Spleen (tissue), 7 donors: ENCODE measurements around the gene KIF23.

Source experiments
- CTCF ChIP-seq, 11 experiments: fragments of 200-600 bp in 7 of 11; fragments of 450-650 bp in 4 of 11; sonication (generic) in 4 of 11; IDR thresholded peaks in 8 of 11; conservative IDR thresholded peaks in 3 of 11; 1 replicate in 7 of 11; 2 replicates in 4 of 11; pipeline versions ENCODE4 v1.4.0 to v1.8.0; 2016 to 2021; ENCODE audit warnings: antibody characterized with exemption in 11 of 11, inconsistent platforms in 4 of 11, mild to moderate bottlenecking in 1 of 11
- POLR2A ChIP-seq, 3 donors: fragments of 450-650 bp; IDR thresholded peaks; one replicate each; pipeline ENCODE4 v1.5.1; 2017; ENCODE audit warnings: antibody characterized with exemption in 3 of 3, mild to moderate bottlenecking in 1 of 3
- POLR2AphosphoS5 ChIP-seq, 3 donors: sonication (generic); formaldehyde crosslinking; IDR thresholded peaks; one replicate each; pipeline ENCODE4 v1.5.1; 2017; ENCODE audit warnings: antibody characterized with exemption in 3 of 3
- donor health status: DM: no; HTN: no; CAD: no; lungs with moderate emphysema.
- donor health status: DM: no; HTN: no; CAD: no.
- donor health status: DM: no; HTN: no; CAD: no.

- no peak for TF ChIP-seq CTCF (IDR thresholded peaks at IDR 0.05 in 8 of 11, conservative IDR thresholded peaks at IDR 0.05 in 3 of 11)
- TF ChIP-seq POLR2A (IDR thresholded peaks at IDR 0.05), result no peak
- TF ChIP-seq POLR2AphosphoS5 (IDR thresholded peaks at IDR 0.05), result no peak
Measured at GRCh38 chr15:69391046-69391757, 22.9 kb upstream of the KIF23 start.
